ENCODE data around the gene MC1R. TPM values are rescaled to one million over a fixed set of nuclear protein-coding genes. Genes with fewer than 3 reads are reported as not detected.

MC1R gene
- total and polyA plus RNA-seq, 2 of the 8 experiments (the other 6 are each of a cell fraction or from before 2014, with no cell fraction given) = 2.2 to 2.9 TPM

- TF ChIP-seq CHD7 (IDR thresholded peaks at IDR 0.05; ENCODE audit: insufficient replicate concordance, low read length) = no peak
- no peak for TF ChIP-seq RFX5 (IDR thresholded peaks at IDR 0.05; ENCODE audit: borderline replicate concordance, low read depth, low read length)
- no peak for TF ChIP-seq BRCA1 (IDR thresholded peaks at IDR 0.05; ENCODE audit: low read depth, low read length)
- TF ChIP-seq RBBP5 (IDR thresholded peaks at IDR 0.05; ENCODE audit: borderline replicate concordance, low read depth, low read length) = no peak
- no peak for TF ChIP-seq RXRA (IDR thresholded peaks at IDR 0.05; ENCODE audit: insufficient read depth, low read depth, low read length)
- TF ChIP-seq TBP (IDR thresholded peaks at IDR 0.05; ENCODE audit: low read depth, low read length) = no peak
- TF ChIP-seq GABPA (IDR thresholded peaks at IDR 0.05; ENCODE audit: borderline replicate concordance, insufficient read depth, low read length) = no peak
- no peak for TF ChIP-seq CBX5 (IDR thresholded peaks at IDR 0.05; ENCODE audit: low read depth, low read length)
- TF ChIP-seq, protein P1, sequence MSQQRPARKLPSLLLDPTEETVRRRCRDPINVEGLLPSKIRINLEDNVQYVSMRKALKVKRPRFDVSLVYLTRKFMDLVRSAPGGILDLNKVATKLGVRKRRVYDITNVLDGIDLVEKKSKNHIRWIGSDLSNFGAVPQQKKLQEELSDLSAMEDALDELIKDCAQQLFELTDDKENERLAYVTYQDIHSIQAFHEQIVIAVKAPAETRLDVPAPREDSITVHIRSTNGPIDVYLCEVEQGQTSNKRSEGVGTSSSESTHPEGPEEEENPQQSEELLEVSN (IDR thresholded peaks at IDR 0.05) = no peak
- TF ChIP-seq CEBPB (IDR thresholded peaks at IDR 0.05; ENCODE audit: low read depth, low read length) = no peak
- TF ChIP-seq POLR2AphosphoS5 (IDR thresholded peaks at IDR 0.05; ENCODE audit: low read depth, low read length) = no peak
Observed at GRCh38 chr16:89954462-89954861, 35.8 kb downstream of the MC1R start (continued).
